Esophagus (tissue), 2 donors: Measurements from ENCODE around the gene PTGES2. TPM values are rescaled to one million over a fixed set of nuclear protein-coding genes. Genes with fewer than 3 reads are reported as not detected.

Experiments used
- H3K27ac ChIP-seq, 2 donors: one replicate each; pipeline ENCODE4 v1.5.1; 2013; ENCODE audit warnings: low read depth in 2 of 2, mild to moderate bottlenecking in 2 of 2, inconsistent platforms in 1 of 2, low read length in 1 of 2, moderate library complexity in 1 of 2
- H3K27me3 ChIP-seq, 2 donors: one replicate each; pipeline ENCODE4 v1.6.1; 2013; ENCODE audit warnings: low read length in 2 of 2, control low read depth in 1 of 2, mild to moderate bottlenecking in 1 of 2; ENCODE audit not compliant: insufficient read depth in 2 of 2, control insufficient read depth in 1 of 2
- H3K36me3 ChIP-seq, 2 donors: one replicate each; pipeline ENCODE4 v1.6.1; 2013; ENCODE audit warnings: low read length in 1 of 2; ENCODE audit not compliant: control insufficient read depth in 2 of 2, insufficient read depth in 2 of 2
- H3K4me1 ChIP-seq, 2 donors: one replicate each; pipeline ENCODE4 v1.6.1; 2013; ENCODE audit warnings: low read length in 1 of 2; ENCODE audit not compliant: control insufficient read depth in 2 of 2, insufficient read depth in 2 of 2
- H3K4me3 ChIP-seq, 2 donors: one replicate each; pipeline ENCODE4 v1.5.1; 2013; ENCODE audit warnings: low read length in 2 of 2, mild to moderate bottlenecking in 2 of 2, low read depth in 1 of 2, moderate library complexity in 1 of 2
- H3K9me3 ChIP-seq, 2 donors: one replicate each; pipeline ENCODE4 v1.6.1; 2013; ENCODE audit warnings: mild to moderate bottlenecking in 2 of 2, low read depth in 1 of 2, low read length in 1 of 2, moderate library complexity in 1 of 2; ENCODE audit not compliant: control insufficient read depth in 2 of 2, insufficient read depth in 1 of 2
- WGBS, 2 donors: extraction: QIAGEN DNeasy Blood & Tissue Kit; methylation state at CpG; one replicate each; pipeline ENCODE4 v1.1.7; 2013; 5-methylcytosine and 5-hydroxymethylcytosine counted together
- polyA plus RNA-seq, 2 donors: library from polyadenylated mRNA; stranded (reverse); fragments of 200-250 nt; gene quantifications; one replicate each; pipeline ENCODE4 v1.2.3, GENCODE V29; 2013
- donor health status: healthy with polysubstance abuse.
- donor health status: Bipolar disorder and iron deficiency.

Gene PTGES2
- polyA plus RNA-seq, 2 donors: 59.0 to 59.4 TPM

DNA sequence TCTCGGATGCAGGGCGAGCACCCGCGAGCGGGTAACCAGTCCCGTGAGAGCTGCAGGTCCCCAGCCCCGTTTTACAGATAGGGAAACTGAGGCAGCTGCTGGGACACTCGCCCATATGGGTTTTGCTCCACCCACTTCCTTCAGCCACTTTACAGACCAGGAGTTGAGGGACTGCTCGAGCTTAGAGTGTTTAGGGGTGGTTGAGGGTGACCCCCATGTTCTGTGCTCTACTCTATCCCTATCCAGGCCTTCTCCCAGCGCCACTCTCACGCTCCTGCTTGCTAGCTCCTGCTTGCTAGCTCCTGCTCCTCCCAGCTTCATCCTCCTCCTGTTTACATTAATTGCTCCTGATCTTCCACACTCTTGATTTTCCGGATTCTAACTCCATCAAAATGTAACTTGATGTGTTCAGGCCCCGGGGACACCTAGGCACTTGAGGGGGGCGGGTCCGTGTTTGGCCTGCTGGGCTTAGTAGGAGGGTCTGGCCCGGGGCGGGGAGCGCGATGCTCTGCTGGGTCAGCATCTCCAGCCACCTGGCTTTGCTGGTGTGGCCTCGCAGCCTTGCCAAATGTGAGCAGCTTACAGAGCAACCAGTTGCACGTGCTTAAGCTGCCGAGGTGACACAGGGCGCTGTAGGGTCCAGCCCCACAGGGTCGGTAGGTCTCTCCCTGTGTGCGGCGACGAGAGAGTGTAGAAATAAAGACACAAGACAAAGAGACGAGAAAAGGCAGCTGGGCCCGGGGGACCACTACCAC, 1.5 kb upstream of the PTGES2 start:
- H3K4me3 ChIP-seq: peak overlapping the region; percentile 80 to 88
- WGBS, 2 donors: 54 to 56% methylated on average over 29 of the region's 29 CpGs
- H3K4me1 ChIP-seq: peaks cover 0 to 14% of the 10 kb centered on the region in 2 donors
- no peaks in the 10 kb centered on the region for H3K27me3 ChIP-seq
- H3K27ac ChIP-seq: peak overlapping the region; percentile 93 to 99
- H3K36me3 ChIP-seq: peaks cover 0 to 12% of the 10 kb centered on the region in 2 donors
- H3K9me3 ChIP-seq: no peaks in the 10 kb centered on the region

- H3K4me3 ChIP-seq: peak overlapping the region; percentile 80 to 88
- H3K9me3 ChIP-seq: no peaks in the 10 kb centered on the region
- no peaks in the 10 kb centered on the region for H3K27me3 ChIP-seq
- peaks cover 0 to 14% of the 10 kb centered on the region in 2 donors for H3K4me1 ChIP-seq
- H3K36me3 ChIP-seq: peaks cover 0 to 16% of the 10 kb centered on the region in 2 donors
- H3K27ac ChIP-seq: peak overlapping the region; percentile 93 to 99
- WGBS, 2 donors: 0% methylated on average over 79 to 82 of the region's 82 CpGs
Observed at GRCh38 chr9:128127990-128128835, 684 bp upstream of the PTGES2 start.

- Histone ChIP-seq H3K4me3 (peak overlapping the region in 1 of 2 donors; percentile 8), H3K36me3 (peaks cover 6 to 35% of the 10 kb centered on the region in 2 donors), H3K9me3 (no peaks in the 10 kb centered on the region), H3K27me3 (no peaks in the 10 kb centered on the region), H3K27ac (peak overlapping the region in 1 of 2 donors; percentile 34), H3K4me1 (peaks cover 0 to 14% of the 10 kb centered on the region in 2 donors)
- WGBS, 2 donors: 36 to 39% methylated on average over 10 of the region's 10 CpGs
Observed at GRCh38 chr9:128125580-128126354, 1.8 kb downstream of the PTGES2 start.

DNA sequence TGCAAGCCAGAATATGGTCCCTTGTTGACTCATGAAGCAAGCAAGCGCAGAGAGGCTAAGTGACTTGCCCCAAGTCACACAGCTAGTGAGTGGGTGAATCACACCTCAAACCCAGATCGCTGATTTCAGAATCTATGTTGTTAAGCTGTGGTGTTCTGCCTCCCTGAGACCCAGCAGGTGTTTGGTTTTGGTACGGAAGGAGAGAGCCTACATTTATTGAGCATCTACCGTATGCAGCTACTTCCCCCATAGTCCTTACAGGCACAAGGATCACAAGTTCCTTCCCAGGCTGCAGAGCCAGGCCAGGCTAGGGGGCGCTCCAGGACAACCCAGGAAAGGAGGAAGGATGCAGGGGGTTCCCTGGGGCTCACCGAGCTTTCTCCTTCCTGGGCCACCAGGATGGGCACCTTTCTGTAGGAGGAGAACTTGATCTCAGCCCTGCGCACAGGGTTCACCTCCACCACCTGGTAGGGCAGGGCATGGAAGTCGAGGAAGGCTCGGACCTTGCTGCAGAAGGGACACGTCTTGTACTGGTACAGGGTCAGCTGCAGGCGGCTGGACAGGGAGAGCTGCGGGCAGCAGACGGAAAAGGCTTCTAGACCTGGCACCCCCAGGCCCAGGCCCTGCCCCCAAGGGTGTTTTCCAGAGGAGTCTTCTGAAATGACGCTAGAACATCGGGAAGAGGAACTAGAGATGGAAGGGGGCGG, 2.5 kb downstream of the PTGES2 start:
- Histone ChIP-seq H3K4me1 (peaks cover 0 to 14% of the 10 kb centered on the region in 2 donors), H3K9me3 (no peaks in the 10 kb centered on the region), H3K27me3 (no peaks in the 10 kb centered on the region), H3K36me3 (peaks cover 6 to 39% of the 10 kb centered on the region in 2 donors), H3K27ac (no peak overlapping the region), H3K4me3 (no peak overlapping the region)
- 65 to 67% methylated on average over 16 of the region's 16 CpGs for WGBS, 2 donors

DNA sequence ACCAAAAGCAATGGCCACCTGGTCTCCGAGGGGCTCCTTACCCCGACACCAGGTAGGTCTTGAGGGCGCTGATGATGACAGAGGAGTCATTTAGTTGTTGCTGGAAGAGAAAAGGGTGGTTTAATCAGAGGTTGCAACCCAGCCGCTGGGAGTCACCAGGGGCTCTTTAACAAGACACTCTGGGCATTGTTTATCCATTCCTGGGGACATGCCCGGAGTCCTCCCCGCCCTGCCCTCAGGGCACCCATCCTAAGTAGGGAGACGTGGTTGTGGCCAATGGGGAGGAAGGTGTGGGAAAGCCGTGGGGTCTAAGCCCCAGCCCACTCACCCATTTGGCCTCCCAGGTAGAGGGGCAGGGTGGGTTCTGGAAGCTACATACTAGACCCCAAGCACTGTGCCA, 3.1 kb downstream of the PTGES2 start:
- no peak overlapping the region for H3K4me3 ChIP-seq
- WGBS, 2 donors: 69 to 76% methylated on average over 8 of the region's 8 CpGs
- no peaks in the 10 kb centered on the region for H3K27me3 ChIP-seq
- peaks cover 0 to 14% of the 10 kb centered on the region in 2 donors for H3K4me1 ChIP-seq
- H3K27ac ChIP-seq: peak overlapping the region in 1 of 2 donors; percentile 1
- peaks cover 6 to 39% of the 10 kb centered on the region in 2 donors for H3K36me3 ChIP-seq
- H3K9me3 ChIP-seq: no peaks in the 10 kb centered on the region

- H3K9me3 ChIP-seq: no peaks in the 10 kb centered on the region
- H3K27me3 ChIP-seq: no peaks in the 10 kb centered on the region
- WGBS, 2 donors: 86 to 91% methylated on average over 21 of the region's 21 CpGs
- no peak overlapping the region for H3K4me3 ChIP-seq
- peaks cover 6 to 39% of the 10 kb centered on the region in 2 donors for H3K36me3 ChIP-seq
- peaks cover 0 to 8% of the 10 kb centered on the region in 2 donors for H3K4me1 ChIP-seq
- H3K27ac ChIP-seq: no peak overlapping the region
Observed at GRCh38 chr9:128123451-128124080, 4.0 kb downstream of the PTGES2 start.

DNA sequence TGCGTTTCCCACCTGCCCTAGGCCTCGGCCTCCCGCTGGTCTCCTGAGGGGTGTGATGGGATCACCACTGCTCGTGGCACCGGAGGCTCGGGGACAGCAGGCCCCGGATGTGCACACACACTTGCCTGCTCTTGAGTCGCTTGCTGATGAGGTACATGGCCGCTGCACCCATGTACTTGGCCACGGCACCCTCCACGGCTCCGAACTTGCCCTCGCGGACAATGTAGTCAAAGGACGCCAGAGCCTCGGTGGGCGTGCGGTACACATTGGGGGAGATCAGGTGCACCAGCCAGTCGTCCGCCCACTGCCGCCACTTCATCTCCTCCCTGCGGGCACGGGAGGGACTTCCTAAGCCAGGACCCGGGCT, 4.7 kb downstream of the PTGES2 start:
- H3K27ac ChIP-seq: no peak overlapping the region
- H3K4me1 ChIP-seq: peaks cover 0 to 8% of the 10 kb centered on the region in 2 donors
- 90% methylated on average over 24 of the region's 24 CpGs for WGBS, 2 donors
- H3K36me3 ChIP-seq: peaks cover 6 to 39% of the 10 kb centered on the region in 2 donors
- H3K9me3 ChIP-seq: no peaks in the 10 kb centered on the region
- H3K27me3 ChIP-seq: no peaks in the 10 kb centered on the region
- H3K4me3 ChIP-seq: no peak overlapping the region

DNA sequence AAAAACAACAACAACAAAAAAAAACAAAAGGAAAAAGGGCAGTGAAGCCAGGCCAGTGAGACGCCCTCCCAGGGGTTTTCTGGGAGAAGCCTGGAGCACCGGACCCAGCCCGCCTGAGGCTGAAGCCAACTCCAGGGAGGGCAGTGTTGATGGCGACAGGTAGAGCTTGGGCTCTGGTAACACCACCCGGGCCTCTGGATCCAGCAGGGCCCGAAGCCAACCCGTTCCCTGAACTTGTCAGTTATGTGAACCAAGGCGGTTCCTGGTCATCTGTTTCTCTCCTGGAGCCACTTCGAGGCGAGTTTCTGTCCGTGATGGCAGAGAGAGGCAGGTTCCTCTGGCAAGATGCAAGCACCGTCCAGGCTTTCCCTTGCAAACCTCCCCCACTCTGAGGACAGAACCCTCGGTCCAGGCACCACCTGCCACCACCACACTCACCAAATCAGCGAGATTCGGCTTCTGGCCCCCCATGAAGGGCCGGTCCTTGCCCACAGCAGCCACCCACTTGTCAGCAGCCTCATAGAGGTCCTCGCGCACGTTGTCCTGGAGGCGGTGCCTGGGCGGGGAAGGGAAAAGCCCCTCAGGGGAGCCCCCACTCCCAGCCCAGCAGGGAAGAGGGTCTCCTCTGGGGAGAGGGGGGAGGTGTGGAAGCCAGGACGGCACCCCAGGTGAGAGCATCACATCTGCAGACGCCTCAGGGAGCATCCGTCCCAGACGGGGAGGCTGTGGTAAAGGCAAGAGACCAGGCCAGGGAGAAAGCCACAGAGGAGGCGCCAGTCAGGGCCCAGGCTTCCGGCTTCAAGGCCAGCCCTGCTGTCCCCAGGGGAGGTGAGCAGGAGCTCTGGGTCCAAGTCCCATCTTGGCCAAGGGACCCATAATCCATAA, 5.4 kb downstream of the PTGES2 start:
- Histone ChIP-seq H3K4me3 (no peak overlapping the region), H3K9me3 (no peaks in the 10 kb centered on the region), H3K27me3 (no peaks in the 10 kb centered on the region), H3K36me3 (peaks cover 6 to 39% of the 10 kb centered on the region in 2 donors), H3K4me1 (peaks cover 0 to 8% of the 10 kb centered on the region in 2 donors), H3K27ac (no peak overlapping the region)
- WGBS, 2 donors: 87 to 91% methylated on average over 26 to 27 of the region's 27 CpGs
